Measurements from ENCODE around the gene LIN7C.

LIN7C gene

DNA sequence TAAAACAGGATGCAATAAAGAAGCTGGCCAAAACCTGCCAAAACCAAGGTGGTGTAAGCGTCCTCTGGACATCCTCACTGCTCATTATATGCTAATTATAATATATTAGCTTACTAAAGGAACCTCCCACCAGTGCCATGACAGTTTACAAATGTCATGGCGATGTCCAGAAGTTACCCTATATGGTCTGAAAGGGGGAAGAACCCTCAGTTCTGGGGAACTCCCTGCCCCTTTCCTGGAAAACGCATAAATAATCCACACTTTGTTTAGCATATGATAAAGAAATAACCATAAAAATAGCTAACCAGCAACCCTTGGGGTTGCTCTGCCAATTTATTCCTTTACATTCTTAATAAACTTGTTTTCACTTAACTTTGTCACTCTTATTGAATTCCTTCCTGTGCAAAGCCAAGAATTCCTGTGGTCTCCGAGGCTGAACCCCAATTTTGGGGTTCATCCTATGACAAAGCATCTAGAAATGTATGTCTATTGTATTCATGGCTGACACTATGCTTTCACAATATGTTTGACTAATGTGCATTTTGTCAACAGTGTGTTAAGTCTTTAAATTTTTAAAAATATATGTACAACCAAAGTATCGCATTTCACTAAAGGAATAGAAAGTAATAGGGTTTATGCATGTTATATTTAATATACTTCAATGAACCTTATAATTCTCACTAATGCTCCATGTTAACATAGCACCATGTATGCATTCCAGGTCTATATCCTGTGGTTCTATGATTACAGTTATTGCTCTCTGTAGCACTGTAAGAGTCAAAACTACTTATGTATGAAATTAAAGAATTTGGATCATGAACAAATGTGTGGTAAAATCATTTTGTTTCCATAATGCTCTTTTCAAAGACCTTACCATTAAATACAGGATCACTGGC, 59.0 kb downstream of the LIN7C start:
- no peak for DNase-seq (ENCODE audit: low spot score)

DNA sequence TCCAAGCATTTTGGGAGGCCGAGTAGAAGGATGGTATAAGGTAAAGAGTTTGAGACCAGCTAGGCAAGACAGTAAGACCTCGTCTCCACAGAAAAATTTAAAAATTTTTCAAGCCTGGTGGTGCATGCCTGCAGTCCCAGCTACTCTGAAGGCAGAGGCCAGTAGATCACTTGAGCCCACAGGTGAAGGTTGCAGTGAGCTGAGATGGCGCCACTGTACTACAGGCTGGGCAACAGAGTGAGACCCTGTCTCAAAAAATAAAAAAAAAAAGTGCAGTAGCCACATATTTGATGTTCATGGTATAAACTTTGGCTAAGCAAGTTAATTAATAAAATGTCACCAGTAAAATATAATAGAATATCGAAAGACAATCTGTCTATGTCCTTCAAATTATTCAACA, 60.9 kb downstream of the LIN7C start:
- DNase-seq (ENCODE audit: low spot score), result no peak

DNA sequence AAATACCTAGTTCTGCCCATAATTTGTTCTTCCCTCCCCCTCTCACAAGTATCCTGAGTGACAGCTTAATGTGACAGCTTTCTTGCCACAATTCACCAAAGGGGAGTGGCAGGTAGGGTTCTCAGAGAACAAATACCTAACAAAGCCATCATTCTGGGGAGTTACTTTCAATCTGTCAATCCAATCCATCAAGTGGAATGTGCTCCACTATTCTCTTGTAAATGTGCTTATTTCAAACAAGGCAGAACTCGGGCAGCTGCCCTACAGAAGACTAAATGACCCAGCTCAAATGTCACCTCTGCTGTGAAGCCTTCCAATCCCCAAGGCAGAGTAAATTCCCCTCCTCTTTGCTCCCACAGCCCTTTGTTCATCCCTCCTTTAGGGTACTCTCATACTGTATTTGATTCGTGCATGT, 61.8 kb downstream of the LIN7C start:
- no peak for DNase-seq (ENCODE audit: low spot score)
